ENCODE measurements around the gene LYRM2.

DNA sequence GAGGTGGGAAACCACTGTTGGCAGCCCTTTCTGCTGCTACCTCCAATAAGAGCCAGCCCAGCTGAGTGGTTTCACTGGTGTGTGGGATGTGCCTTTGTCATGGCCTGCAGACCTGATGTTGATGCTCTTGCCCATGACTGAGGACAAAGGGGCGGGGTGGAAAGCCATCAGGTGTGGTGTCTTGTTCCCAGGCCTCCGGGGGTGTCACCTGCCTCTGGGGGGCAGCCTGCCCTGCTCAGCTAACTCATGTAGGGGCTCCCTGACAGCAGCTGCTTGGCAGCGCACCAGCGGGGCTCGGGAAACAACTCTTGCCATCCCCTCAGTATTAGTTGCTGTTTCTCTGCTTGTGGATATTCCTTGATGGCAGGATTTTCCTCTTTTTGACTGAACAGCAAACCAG lies 91.3 kb downstream of the LYRM2 start:
- TF ChIP-seq, protein P1, sequence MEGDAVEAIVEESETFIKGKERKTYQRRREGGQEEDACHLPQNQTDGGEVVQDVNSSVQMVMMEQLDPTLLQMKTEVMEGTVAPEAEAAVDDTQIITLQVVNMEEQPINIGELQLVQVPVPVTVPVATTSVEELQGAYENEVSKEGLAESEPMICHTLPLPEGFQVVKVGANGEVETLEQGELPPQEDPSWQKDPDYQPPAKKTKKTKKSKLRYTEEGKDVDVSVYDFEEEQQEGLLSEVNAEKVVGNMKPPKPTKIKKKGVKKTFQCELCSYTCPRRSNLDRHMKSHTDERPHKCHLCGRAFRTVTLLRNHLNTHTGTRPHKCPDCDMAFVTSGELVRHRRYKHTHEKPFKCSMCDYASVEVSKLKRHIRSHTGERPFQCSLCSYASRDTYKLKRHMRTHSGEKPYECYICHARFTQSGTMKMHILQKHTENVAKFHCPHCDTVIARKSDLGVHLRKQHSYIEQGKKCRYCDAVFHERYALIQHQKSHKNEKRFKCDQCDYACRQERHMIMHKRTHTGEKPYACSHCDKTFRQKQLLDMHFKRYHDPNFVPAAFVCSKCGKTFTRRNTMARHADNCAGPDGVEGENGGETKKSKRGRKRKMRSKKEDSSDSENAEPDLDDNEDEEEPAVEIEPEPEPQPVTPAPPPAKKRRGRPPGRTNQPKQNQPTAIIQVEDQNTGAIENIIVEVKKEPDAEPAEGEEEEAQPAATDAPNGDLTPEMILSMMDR (IDR thresholded peaks at IDR 0.05) = no peak
- TF ChIP-seq POLR2A (IDR thresholded peaks at IDR 0.05) (no peak), POLR2AphosphoS5 (IDR thresholded peaks at IDR 0.05; ENCODE audit: insufficient read depth in 1 of 2, low read depth in 1 of 2) (no peak)
